Measurements from ENCODE around the gene C3orf20. TPM values are rescaled to one million over a fixed set of nuclear protein-coding genes. Genes with fewer than 3 reads are reported as not detected.

C3orf20 gene
- total and polyA plus RNA-seq, 2 of the 13 experiments (the other 11 are each of a cell fraction or from before 2014, with no cell fraction given): 0.03 to 0.04 TPM

- FAIRE-seq (no peak), ATAC-seq (no peak), DNase-seq (ENCODE audit: low spot score) (no peak)
- intact Hi-C loops (cut with micrococcal nuclease; ENCODE audit: unreplicated experiment): no loop called here
- POLR2A ChIA-PET: interaction anchor here (1.0 kb wide), 1 partner anchor 17 kb away, joined by 4 read pairs; no protein-coding TSS in a partner anchor
- peaks cover 43% of the 10 kb centered on the region for H3K4me1 ChIP-seq (ENCODE audit: insufficient read depth, low read length)
- in situ Hi-C loops (cut with HindIII; ENCODE audit: extremely low pct_ligation_motif_present, low pct_unique_long_range_greater_than_20kb): no loop called here
- H3K27ac ChIP-seq (ENCODE audit: extremely low read length, insufficient read depth, low read length): no peak overlapping the region
- no peaks in the 10 kb centered on the region for H4K20me1 ChIP-seq (ENCODE audit: insufficient read depth, low read length)
- peaks cover 26% of the 10 kb centered on the region for H3K79me2 ChIP-seq (ENCODE audit: insufficient read depth, low read length)
- H3K4me3 ChIP-seq (replicated peaks in 1 of 3; ENCODE audit: insufficient read depth in 1 of 3, low read depth in 2 of 3, low read length in 3 of 3): peak overlapping the region in 1 of 3 experiments; percentile 8; a peak in 1 of 6 replicates
- BruUV-seq (replicated peaks): no TSS peak
- 7% methylated on average over 2 of the region's 2 CpGs for WGBS (ENCODE audit: low lambda C conversion rate)
- TF ChIP-seq HNF1B (CRISPR knock-in tag; IDR thresholded peaks at IDR 0.05) (no peak), MTA3 (CRISPR knock-in tag; IDR thresholded peaks at IDR 0.05) (no peak), JUND (CRISPR knock-in tag; IDR thresholded peaks at IDR 0.05) (no peak), ZNF446 (CRISPR knock-in tag; IDR thresholded peaks at IDR 0.05) (no peak), ZNF383 (CRISPR knock-in tag; IDR thresholded peaks at IDR 0.05; ENCODE audit: borderline replicate concordance) (no peak), SMARCC2 (IDR thresholded peaks at IDR 0.05) (no peak), ZFY (CRISPR knock-in tag; IDR thresholded peaks at IDR 0.05) (no peak), ZKSCAN8 (CRISPR knock-in tag; IDR thresholded peaks at IDR 0.05; ENCODE audit: borderline replicate concordance) (no peak), ATF7 (IDR thresholded peaks at IDR 0.05) (no peak), ATF7 (CRISPR knock-in tag; IDR thresholded peaks at IDR 0.05) (no peak), ZNF713 (CRISPR knock-in tag; IDR thresholded peaks at IDR 0.05) (no peak), KDM1A (CRISPR knock-in tag; IDR thresholded peaks at IDR 0.05) (no peak), ZNF44 (CRISPR knock-in tag; IDR thresholded peaks at IDR 0.05) (no peak), SP5 (CRISPR knock-in tag; IDR thresholded peaks at IDR 0.05; ENCODE audit: borderline replicate concordance, low read depth) (no peak), CCDC6 (CRISPR knock-in tag; IDR thresholded peaks at IDR 0.05) (no peak), CHCHD3 (CRISPR knock-in tag; IDR thresholded peaks at IDR 0.05) (no peak), ELF1 (CRISPR knock-in tag; IDR thresholded peaks at IDR 0.05) (no peak), ZNF362 (CRISPR knock-in tag; IDR thresholded peaks at IDR 0.05; ENCODE audit: borderline replicate concordance) (no peak), CAMTA2 (CRISPR knock-in tag; IDR thresholded peaks at IDR 0.05; ENCODE audit: borderline replicate concordance) (no peak), ETV5 (CRISPR knock-in tag; IDR thresholded peaks at IDR 0.05; ENCODE audit: borderline replicate concordance) (no peak)
- no peak overlapping the region for H2AFZ ChIP-seq (ENCODE audit: low read length)
- peak overlapping the region; percentile 21 for H3K4me2 ChIP-seq (ENCODE audit: low read depth, low read length)
- H3K36me3 ChIP-seq (replicated peaks in 1 of 2; ENCODE audit: control insufficient read depth in 1 of 2, insufficient read depth in 2 of 2, low read length in 2 of 2): peaks cover 0 to 2% of the 10 kb centered on the region in 2 experiments; a peak in 1 of 5 replicates
- CTCF ChIA-PET (ENCODE audit: low intra/inter-chr PET ratio, low total read pairs): no interaction called here
- no peaks in the 10 kb centered on the region for H3K9me3 ChIP-seq (ENCODE audit: low read length)
- H3K9ac ChIP-seq (ENCODE audit: insufficient read depth, low read depth, low read length): no peak overlapping the region
- H3K27me3 ChIP-seq (ENCODE audit: control insufficient read depth in 1 of 2, insufficient read depth in 2 of 2, low read length in 2 of 2): peaks cover 0 to 8% of the 10 kb centered on the region in 2 experiments; a peak in 1 of 5 replicates
Measured at GRCh38 chr3:14649466-14649865, 25.5 kb upstream of the C3orf20 start.

Measured in HepG2 (cell line).